DOHH2 (cell line): ENCODE results near the gene PC.

ENCODE experiments used
- H3F3A ChIP-seq: fragments of 200-600 bp; sonication (generic), shearing (Covaris generic); 2 replicates; pipeline ENCODE4 v1.6.0; 2016; ENCODE audit warnings: antibody characterized with exemption, mild to moderate bottlenecking; ENCODE audit not compliant: control insufficient read depth, insufficient read depth
- H3K27ac ChIP-seq: fragments of 200-600 bp; sonication (generic); 2 replicates; pipeline ENCODE4 v1.5.1; 2014; ENCODE audit warnings: low read depth, mild to moderate bottlenecking, low read length, moderate library complexity
- H3K27me3 ChIP-seq: fragments of 200-600 bp; sonication (generic); 2 replicates; pipeline ENCODE4 v1.6.1; 2014; ENCODE audit warnings: mild to moderate bottlenecking, low read length, mixed read lengths; ENCODE audit not compliant: control insufficient read depth
- H3K36me3 ChIP-seq: fragments of 200-600 bp; sonication (generic); 2 replicates; pipeline ENCODE4 v1.6.1; 2014; ENCODE audit warnings: mild to moderate bottlenecking, low read length, moderate library complexity, mixed read lengths; ENCODE audit not compliant: control insufficient read depth
- H3K4me1 ChIP-seq: fragments of 200-600 bp; sonication (generic); 2 replicates; pipeline ENCODE4 v1.6.1; 2014; ENCODE audit warnings: mild to moderate bottlenecking, low read length, mixed read lengths; ENCODE audit not compliant: control insufficient read depth
- H3K4me2 ChIP-seq: fragments of 200-600 bp; sonication (generic); 2 replicates; pipeline ENCODE4 v1.6.0; 2014; ENCODE audit warnings: mild to moderate bottlenecking, low read length, moderate library complexity
- H3K4me3 ChIP-seq: fragments of 200-600 bp; sonication (generic); 2 replicates; pipeline ENCODE4 v1.5.1; 2014; ENCODE audit warnings: mild to moderate bottlenecking, low read length, mixed read lengths
- H3K79me2 ChIP-seq: fragments of 200-600 bp; sonication (generic); 2 replicates; pipeline ENCODE4 v1.6.1; 2014; ENCODE audit warnings: mild to moderate bottlenecking, low read length, mixed read lengths; ENCODE audit not compliant: control insufficient read depth
- H3K9me2 ChIP-seq: fragments of 200-600 bp; sonication (generic); replicated peaks from 2 replicates; pipeline ENCODE4 v1.6.1; 2014; ENCODE audit warnings: mild to moderate bottlenecking, low read length, mixed read lengths; ENCODE audit not compliant: control insufficient read depth
- H3K9me3 ChIP-seq: fragments of 200-600 bp; sonication (generic); 2 replicates; pipeline ENCODE4 v1.6.1; 2014; ENCODE audit warnings: antibody characterized with exemption, low read length, mixed read lengths; ENCODE audit not compliant: control insufficient read depth, insufficient read depth
- H4K20me1 ChIP-seq: fragments of 200-600 bp; sonication (generic); 2 replicates; pipeline ENCODE4 v1.6.0; 2014; ENCODE audit warnings: low read depth, mild to moderate bottlenecking, antibody characterized with exemption, low read length, moderate library complexity; ENCODE audit not compliant: control insufficient read depth, insufficient read depth
- CTCF ChIP-seq: fragments of 200-600 bp; sonication (generic); IDR thresholded peaks from one replicate; pipeline ENCODE4 v1.5.1; 2014; ENCODE audit warnings: antibody characterized with exemption, mild to moderate bottlenecking, low read depth, low read length; ENCODE audit not compliant: poor library complexity, severe bottlenecking
- EZH2phosphoT487 ChIP-seq: fragments of 200-600 bp; sonication (generic); IDR thresholded peaks from 2 replicates; pipeline ENCODE4 v1.6.1; 2017; ENCODE audit warnings: borderline replicate concordance, mild to moderate bottlenecking, antibody characterized with exemption, low read length, moderate library complexity, mixed read lengths

Gene PC

GRCh38 chr11:66979336-66979980, 21.3 kb upstream of the PC start:
- H3K9me2 ChIP-seq = no peaks in the 10 kb centered on the region
- no peaks in the 10 kb centered on the region for H3K27me3 ChIP-seq
- H4K20me1 ChIP-seq = no peaks in the 10 kb centered on the region
- no peaks in the 10 kb centered on the region for H3K36me3 ChIP-seq
- no peaks in the 10 kb centered on the region for H3K9me3 ChIP-seq
- TF ChIP-seq CTCF (no peak), EZH2phosphoT487 (no peak)
- H3K27ac ChIP-seq = no peak overlapping the region
- no peak overlapping the region for H3K4me2 ChIP-seq
- no peaks in the 10 kb centered on the region for H3K79me2 ChIP-seq
- no peak overlapping the region for H3K4me3 ChIP-seq
- H3K4me1 ChIP-seq = peaks cover 11% of the 10 kb centered on the region
- H3F3A ChIP-seq = no peaks in the 10 kb centered on the region

GRCh38 chr11:66978717-66979116, 20.5 kb upstream of the PC start:
- no peak for TF ChIP-seq EZH2phosphoT487
- TF ChIP-seq CTCF = no peak
- Histone ChIP-seq H3F3A (no peaks in the 10 kb centered on the region), H3K27me3 (no peaks in the 10 kb centered on the region), H3K4me1 (peaks cover 11% of the 10 kb centered on the region), H3K9me2 (no peaks in the 10 kb centered on the region), H3K79me2 (no peaks in the 10 kb centered on the region), H3K4me3 (no peak overlapping the region), H4K20me1 (no peaks in the 10 kb centered on the region), H3K36me3 (no peaks in the 10 kb centered on the region), H3K27ac (no peak overlapping the region), H3K9me3 (no peaks in the 10 kb centered on the region), H3K4me2 (no peak overlapping the region)

- H3K4me2 ChIP-seq = no peak overlapping the region
- no peaks in the 10 kb centered on the region for H3F3A ChIP-seq
- H3K9me3 ChIP-seq = no peaks in the 10 kb centered on the region
- H3K9me2 ChIP-seq = no peaks in the 10 kb centered on the region
- H4K20me1 ChIP-seq = no peaks in the 10 kb centered on the region
- no peaks in the 10 kb centered on the region for H3K36me3 ChIP-seq
- peaks cover 11% of the 10 kb centered on the region for H3K4me1 ChIP-seq
- H3K79me2 ChIP-seq = no peaks in the 10 kb centered on the region
- H3K27me3 ChIP-seq = no peaks in the 10 kb centered on the region
- TF ChIP-seq CTCF = no peak
- TF ChIP-seq EZH2phosphoT487 = no peak
- H3K27ac ChIP-seq = no peak overlapping the region
- H3K4me3 ChIP-seq = no peak overlapping the region
Measured at GRCh38 chr11:66978229-66978628, 20.0 kb upstream of the PC start.
